Activated CD4-positive, CD25-positive, alpha-beta regulatory T cell treated with anti-CD3 and anti-CD28 coated beads, Interleukin-2, amount 50 U/mL, for 72 hours (primary cell): ENCODE results near the gene MCC.

Source experiments
- DNase-seq: peaks from one replicate; pipeline ENCODE4 v3.0.0; 2021

MCC gene

DNA sequence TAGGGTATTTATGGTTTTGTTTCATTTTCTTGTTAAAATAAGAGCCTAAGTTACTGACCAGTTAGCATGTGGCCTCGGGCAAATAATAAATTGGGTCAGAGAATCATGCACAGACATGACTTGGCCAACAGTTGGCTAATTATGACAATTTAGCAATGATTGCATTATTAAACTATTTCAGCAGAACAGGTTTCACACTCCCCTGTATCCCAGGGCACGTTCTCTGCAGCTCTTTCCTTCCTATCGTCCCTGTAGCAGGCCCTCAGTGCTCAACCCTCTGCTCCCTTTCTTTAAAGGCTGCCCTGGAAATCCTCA is 221.4 kb downstream of the MCC start:
- DNase-seq: no peak

DNA sequence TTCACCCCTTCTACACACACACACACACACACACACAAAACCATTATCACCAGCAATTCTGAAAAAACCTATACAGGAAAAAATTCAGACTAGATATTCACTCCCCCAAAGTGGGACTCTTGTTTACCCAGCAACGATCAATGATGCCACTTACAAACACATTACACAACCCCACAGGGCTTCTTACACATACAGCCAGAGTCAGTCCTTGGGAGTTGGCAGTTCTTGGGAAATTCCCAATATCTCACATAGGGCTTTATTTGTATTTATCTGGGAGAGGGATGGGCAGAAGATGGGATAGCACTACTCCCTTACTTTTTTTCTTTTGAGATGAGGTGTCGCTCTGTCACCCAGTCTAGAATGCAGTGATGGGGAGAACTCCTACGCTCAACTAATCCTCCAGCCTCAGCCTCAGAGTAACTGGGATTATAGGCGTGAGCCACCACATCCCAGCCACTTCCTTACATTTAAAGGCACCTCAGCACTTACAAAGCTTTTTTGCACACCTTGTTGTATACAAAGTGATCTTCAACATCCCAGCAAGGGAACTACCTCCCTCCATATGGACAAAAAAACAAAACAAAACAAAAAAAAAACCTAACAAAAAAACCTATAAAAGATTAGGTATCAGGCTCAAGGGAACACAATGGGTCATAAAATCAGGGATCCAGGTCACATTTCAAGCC is 221.9 kb downstream of the MCC start:
- no peak for DNase-seq

DNA sequence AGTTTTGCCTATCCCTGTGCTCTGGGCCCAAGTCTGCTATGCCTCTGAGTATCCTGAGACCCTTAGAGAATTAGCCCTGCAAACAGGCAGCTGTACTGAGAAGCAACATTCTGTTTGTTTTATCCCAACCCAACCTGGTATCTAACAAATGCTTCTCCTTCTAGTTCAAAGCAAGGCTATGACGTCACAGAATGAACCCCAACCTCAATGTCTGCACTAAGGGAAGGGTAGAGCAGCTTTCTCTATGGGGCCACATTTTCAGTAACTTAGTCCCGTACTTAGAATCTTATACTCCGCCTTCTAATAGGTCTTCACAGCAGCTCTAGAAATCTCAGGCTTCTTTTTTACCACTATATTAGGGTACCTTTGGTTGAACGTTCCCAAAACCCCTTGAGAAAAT is 223.1 kb downstream of the MCC start:
- DNase-seq: no peak

DNA sequence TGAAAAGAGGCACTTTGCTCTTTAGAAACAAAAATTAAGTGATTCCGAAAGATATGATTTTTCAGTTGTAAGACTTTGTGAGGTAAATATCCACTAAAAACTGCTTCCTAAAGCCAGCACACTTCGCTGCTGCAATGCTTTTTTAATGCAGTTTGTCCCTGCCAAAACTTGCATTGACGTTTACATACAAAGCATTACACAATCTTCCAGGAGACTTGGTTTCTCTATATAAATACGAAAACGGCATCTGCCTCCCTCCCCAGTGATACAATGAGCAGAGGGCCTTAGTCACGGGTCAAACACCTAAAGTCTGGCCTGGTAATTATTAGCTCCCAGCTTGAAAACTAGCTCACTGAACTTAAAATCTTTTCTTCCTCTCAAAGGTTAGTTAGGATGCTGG is 224.2 kb downstream of the MCC start:
- DNase-seq: no peak

DNA sequence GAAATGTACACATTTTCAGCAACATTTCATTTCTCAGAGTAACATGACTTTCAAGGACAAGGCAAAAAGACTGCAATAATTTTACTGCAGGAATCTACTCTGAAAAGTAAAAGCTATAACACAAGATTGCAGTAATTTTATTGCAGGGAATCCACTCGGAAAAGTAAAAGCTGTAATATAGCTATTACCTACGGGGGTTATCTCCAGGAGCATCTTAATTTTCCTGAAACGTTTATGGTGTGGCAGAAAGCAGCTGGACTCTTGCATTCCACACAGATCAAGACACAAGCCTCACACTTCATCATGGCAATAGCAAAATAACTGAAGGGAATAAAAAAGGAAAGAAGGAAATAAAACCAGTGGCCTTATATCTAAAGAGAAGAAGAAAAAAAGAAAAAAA is 224.7 kb downstream of the MCC start:
- no peak for DNase-seq

DNA sequence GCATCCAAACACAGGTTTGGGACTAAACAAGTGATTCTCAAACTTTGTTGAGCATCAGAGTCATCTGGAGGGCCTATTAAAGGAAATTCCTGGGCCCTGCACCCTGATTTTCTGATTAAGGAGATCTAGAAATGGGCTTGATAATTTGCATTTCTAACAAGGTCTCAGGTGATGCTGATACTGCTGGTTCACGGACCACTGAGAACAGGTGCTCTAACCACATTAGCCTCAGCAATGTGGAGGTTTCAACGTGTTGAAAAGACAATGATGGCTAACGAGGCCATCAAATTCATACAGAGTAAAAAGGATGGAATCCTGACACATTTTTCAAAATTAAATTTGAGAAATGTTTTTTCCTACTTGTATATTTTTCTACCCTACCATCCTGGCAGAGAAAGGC is 225.6 kb downstream of the MCC start:
- no peak for DNase-seq

DNA sequence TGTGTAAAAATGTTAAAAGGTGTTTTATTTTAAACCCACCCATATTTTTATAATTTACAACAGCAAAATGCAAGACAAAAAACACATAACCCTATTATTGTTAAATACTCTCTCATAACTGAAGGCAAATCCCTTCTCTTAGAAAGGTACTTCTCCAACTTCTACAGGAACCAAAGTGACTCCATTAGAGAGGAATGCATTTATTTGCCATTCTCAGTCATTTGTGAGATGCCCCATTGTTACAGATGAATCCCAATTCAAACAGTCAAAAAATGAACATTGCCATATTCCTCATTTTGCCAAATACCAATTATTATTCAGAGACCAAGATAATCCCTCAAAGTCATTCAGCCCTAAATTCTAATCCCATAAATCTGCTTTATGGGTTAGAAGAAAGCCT is 229.2 kb downstream of the MCC start:
- no peak for DNase-seq

DNA sequence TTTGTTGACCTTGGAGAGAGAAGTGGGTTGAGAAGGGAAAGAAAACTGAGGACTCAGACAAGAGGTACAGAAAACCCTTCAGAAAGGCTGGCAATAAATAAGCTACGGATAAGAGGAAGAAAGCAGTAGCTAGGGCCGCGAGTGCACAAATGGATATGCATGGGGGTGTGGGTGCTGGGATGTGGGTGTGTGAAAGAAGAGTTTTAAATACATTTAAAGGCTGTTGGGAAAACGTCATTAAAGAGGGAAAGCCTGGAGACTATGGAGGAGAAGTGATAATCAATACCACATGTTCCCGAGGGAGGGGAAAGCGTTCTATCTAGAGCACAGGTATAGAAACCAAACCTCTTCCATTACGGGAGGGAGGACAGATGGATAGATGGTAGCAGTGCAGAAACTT is 230.7 kb downstream of the MCC start:
- no peak for DNase-seq

DNA sequence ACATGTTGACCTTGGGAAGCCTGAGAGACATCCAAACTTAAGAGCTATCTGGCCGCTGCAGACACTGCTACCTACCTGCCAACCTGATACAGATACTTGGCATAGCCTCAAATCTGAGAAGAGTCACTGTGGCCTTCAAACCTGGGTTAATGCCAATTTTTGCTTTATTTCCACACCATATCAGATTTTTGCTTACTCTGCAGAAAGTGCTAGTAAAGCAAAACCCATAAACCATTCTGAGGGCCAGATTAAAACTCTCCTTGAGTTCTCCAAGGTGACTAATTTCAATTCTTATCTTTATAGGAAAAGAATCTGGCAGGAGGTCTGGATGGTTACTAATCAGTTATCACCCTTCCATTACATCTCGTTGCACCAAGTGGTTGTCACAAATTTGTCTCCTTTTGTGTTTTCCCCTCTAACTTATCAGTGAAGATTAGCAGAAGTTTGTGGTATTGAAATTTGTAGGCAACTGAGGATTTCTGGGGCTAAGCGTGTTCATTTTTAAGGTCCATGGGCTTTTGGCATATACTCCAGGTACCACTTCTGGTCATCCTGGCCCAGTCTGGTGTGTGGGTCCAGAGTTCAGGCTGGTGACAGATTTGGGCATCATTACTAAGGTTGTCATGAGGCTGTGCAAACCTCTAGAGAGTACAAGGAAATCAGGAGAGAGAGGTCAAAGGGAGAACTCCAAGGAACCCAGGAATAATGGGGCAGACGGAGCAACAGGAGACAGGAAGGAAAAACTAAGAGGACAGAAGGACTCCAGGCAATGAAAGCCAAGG is 231.4 kb downstream of the MCC start:
- no peak for DNase-seq

DNA sequence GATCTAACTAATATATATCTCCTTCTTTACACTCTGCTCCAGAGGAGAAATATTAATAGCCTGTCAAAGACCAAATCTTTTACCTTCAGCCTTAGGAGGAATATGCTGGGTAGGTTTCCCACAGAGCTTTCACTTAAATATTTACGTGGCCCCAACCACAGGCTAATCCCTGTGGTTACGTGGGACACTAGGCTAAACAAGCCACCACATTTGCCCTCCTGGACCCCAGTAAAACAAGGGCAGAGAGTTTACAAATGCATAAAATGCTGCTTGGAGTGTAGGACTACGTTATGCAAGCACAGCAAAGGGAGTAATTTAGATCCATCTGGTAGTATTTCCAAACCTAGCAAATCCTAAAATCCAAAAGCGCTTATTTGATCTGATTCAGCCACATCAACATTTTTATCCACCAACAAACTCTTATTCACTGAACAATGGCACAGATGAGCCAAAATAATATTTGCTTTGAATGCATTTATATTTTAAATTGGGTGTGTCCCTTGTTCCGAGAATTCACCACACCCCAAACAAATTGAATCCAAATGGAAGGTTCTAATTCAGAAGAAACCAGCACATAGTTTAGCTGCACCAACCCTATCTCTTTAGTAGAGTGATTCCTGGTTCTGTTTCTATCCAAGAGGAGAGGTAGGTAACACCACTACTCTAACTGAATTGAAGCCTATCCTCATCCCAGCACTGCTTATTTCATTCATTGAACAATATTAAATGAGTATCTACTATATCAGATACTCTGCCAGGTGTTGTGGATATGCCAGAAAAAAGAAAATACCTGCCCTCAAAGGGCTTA is 232.5 kb downstream of the MCC start:
- no peak for DNase-seq

DNA sequence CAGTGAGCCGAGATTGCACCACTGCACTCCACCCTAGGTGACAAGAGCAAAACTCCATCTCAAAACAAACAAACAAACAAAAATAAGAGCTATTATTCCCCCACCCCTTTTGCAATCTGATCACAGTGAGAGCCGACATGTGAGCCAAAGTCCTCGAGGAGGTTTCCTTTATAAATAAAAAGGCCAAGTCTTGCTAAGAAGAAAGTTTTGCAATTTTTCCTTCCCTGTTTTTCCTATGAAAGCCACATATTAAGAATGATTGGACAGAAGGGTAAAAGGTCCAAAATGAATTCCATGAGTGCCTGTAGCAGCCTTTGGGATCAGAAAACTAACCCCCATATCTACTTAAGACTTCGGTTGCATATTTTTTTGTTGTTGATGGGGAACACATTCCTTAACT is 233.1 kb downstream of the MCC start:
- no peak for DNase-seq

DNA sequence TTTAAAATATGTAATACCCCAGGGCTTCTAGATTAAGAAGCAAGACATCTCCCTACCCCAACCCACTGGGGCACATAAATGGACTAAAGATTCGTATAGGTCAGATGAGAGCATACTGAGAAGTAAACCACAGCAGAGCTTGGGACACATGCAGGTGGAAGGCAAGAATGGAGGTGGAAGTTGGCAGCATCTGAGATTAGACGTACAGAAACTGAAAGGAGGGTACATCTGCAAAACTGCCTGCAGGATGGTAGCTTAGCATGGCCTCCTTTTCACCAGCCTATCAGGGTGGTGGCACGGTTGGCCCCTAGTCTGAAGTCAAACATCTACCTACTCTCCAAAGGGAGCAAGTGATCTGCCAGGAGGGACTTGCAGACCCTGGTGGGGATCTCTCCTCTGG is 235.2 kb downstream of the MCC start:
- DNase-seq: no peak

DNA sequence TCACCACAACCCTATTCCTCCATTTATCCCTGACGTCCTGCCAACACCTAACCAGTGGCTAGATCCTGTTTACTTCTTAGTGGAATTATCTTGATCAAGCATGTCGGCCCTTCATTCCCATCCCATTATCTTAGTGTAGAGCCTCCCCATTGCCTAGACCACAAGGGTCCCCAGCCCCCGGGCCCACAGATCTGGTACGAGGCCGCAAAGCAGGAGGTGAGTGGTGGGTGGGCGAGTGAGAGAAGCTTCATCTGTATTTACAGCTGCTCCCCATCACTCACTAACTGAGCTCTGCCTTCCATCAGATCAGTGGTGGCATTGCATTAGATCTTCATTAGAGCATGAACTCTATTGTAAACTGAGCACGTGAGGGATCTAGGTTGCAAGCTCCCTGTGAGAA is 236.2 kb downstream of the MCC start:
- no peak for DNase-seq

DNA sequence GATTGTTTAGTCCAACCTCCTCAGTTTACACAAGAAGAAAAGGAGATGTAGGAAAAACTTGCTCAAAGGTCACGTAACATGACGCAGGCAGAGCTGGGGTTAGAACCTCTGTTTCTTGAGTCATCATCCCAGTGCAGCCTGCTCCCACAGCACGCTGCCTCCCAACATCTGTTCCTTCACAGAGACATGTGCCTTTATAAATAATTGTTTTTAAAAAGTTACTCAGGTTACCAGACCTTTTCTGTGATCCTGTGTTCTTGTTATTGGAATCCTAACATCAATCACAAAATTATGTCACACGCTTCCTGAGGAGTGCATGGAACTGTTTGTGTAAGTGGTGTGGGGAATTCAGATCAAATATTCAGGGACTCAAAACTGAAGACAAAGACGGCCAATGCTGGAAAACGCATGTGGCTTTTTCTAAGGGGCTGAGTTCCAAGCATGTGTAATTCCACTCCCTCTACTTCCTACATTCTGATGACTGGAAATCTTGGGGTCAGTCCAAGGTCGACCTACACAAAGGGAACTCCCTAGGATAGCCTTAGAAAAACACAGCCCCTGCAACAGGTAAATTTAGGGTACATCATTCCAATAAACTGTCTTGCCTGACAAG is 237.8 kb downstream of the MCC start:
- no peak for DNase-seq

DNA sequence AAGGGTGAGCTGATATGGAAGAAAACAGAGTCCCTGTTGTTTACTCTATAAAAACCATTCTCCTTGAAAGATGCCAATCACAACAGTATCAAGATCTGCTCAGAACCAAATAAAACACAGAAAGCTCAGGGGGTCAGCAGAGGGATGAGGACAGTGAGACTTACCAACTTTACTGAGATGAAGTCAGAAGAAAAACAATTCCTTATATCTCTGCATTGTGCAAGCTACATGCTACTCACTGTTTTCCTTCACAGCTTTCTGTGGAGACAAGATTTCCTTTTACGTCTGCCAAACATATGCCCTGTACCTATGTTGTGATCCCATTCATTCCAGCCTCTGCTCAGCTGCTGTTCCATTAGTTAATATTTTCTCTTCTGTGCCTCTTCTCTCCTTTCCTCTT is 239.0 kb downstream of the MCC start:
- no peak for DNase-seq

DNA sequence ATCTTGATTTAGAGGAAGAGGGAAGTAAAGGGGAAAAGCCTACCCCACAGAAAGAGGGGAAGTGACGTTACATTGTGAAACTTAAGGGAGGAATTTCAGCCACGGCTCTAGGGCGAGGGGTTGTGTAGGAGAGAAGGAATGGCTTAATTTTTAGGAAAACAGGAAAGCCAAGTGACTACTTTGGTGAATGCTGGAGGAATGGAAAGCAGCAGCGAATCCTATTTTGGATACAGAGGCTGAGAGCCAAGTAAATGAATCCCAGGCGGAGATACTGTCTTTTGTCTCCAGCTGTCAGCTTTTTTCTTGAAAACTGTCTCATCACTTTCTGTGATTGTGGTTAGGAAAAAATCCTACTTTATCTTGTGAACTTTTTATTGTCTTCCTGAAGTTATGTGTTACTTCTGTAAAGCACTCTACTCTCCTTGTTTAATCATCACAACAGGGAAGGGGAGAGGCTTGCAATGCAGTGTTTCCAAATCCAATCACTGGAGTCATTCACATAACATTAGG is 241.8 kb downstream of the MCC start:
- DNase-seq: no peak

DNA sequence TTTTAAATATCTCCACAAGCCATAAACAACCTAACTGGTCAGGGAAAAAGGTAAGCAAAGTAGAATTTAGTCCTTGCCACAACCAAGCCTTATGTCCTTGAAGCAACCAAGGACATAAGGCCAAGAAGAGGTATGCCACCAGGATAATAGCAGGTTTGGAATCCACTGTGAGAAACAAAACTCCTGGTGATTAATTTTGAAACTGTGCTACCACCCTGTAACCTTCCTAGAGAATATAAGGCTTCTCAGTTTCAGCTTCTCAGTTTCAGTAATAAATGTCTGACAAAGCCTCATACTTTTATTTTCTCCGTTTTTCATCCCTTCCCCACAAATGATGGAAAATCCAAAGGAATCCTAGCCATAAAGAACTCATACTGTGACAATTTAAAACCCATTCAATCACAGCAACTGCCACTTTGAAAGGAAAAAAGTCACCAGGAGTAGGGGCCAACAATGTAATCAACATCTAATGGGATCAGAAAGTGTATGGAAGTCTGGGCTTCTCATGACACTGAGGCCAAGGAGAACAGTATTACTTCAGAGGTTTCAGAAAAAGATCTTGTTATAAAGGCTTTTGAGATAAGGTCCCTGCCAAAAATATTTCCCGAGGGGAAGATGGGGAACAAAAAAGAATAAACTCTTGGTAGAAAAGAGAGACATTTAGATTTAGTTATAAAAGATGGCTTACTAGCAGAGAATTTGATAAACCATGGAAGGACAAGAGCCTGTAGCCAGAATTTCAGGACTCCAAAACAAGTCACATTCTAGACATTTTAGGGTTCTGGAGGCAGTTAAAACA is 242.6 kb downstream of the MCC start:
- no peak for DNase-seq

DNA sequence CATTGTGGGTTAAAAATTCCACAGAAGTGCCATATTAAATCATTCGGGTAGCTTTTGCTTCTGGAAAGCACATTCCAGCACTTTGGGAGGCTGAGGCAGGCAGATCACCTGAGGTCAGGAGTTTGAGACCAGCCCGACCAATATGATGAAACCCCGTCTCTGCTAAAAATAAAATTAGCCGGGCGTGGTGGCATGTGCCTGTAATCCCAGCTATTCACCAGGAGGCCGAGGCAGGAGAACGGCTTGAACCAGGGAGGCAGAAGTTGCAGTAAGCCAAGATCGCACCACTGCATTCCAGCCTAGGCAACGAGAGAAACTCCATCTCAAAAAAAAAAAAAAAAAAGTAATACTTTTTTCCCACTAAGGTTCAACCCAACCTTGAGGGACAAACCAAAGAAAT is 243.3 kb downstream of the MCC start:
- no peak for DNase-seq

DNA sequence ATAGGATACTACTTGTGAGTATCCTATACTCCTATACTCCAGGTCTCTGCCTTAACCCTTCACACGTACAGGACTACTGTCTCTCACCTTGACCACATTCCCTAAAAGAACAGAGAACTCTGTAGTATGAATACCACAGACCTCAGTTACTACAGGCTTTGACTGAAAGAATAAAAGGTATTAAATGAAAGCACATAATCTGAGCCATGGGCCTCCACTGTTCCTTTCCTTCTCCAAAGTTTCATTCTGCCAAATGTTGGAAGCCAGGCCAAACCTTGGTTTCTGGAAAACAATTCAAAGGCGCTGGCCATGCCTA is 244.9 kb downstream of the MCC start:
- no peak for DNase-seq

DNA sequence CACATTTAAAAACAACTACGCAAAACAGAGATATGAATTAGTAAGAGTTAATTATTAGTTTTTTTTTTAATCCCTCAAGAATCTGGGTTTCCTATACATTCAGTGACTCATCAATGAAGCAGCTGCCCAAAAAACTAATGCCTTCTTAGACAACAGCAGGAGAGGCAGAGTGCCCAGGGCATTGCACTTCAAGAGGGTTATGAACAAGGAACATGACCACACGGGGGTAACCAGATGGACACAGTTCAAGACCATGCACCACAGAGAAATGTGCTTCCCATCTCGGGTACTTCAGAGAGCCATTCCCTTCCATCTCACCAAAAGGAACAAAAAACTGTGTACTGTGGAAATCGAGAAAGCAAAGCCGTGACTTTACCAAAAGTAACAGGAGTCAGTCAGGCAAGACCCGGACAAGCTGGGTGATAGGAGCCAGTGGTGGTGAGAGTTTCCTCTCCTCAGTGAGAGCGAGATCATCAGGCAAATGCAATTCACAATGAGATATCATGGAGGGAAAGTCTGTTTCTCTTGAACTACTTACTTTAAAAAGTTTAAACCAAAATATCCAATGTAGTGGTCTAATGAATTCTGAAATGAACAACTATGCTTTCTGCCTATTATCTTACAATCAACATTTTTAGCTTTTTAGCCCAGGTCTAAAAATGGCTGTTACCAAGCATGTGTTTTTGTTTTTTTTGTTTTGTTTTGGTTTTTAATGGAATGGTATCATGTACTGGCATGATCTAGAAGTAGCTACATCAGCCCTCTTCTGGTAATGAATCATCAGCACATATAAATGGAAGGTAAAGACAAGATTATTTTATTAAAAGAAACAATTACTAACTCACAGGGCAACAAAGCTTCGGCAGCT is 245.5 kb downstream of the MCC start:
- DNase-seq: no peak

DNA sequence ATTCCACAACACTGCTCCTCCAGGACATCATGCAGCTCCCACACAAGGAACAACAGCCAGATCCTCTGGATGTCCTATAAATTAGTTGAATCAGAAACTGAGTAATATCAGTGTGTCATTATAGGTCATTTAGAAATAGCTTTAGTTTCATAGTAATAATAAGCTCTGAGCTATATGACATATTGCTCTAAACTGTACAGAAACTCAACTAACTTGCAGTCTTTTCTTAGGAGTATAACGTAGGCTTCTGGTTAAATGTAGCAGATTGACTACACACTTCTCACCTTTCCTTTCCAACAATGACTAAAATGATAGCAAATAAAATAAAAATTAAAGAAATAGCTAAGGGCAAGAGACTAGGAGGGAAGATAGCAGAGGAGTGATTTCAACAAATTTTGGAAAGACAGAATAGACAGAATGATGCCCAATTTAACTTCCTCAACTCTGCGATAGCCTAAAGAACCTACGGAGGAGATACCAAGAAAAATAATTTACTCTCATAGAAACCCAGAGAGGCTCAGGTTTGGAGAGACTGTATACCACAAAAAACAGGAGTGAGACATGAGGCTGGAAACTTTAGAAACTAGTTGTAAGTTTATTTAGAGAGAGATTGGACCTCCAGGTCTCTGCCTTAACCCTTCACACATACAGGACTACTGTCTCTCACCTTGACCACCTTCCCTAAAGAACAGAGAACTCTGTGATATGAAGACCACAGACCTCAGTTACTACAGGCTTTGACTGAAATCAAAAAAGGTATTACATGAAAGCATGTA is 247.1 kb downstream of the MCC start:
- DNase-seq: no peak
